Measurements from ENCODE around the gene MICA.

DNA sequence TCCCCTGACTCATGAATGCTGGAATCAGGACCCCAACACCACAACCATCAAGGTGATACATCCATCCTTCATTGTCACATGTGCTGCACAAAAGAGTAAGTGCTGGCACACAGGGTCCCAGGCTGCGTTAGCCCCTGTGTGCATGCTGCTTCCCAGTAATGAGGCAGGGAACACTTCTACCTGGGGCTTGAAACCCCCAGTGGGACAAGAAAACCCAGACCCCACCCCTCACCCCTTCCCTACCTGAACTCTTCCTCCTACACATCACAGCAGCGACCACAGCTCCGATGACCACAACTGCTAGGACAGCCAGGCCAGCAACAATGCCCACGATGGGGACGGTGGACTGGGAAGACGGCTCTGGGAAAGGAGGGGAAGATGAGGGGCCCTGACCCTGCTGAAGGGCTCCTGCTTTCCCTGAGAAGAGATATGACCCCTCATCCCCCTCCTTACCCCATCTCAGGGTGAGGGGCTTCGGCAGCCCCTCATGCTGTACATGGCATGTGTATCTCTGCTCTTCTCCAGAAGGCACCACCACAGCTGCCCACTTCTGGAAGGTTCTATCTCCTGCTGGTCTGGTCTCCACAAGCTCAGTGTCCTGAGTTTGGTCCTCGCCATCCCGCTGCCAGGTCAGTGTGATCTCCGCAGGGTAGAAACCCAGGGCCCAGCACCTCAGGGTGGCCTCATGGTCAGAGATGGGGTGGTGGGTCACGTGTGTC, 48.4 kb upstream of the MICA start:
- TF ChIP-seq GATA3 (IDR thresholded peaks at IDR 0.05; ENCODE audit: low read depth, low read length) = no peak
- no peak for TF ChIP-seq GATA2 (IDR thresholded peaks at IDR 0.05; ENCODE audit: low read depth, low read length)

Data from SH-SY5Y (cell line).